HepG2 (cell line): ENCODE measurements around the gene CCDC54. TPM values are rescaled to one million over a fixed set of nuclear protein-coding genes. Genes with fewer than 3 reads are reported as not detected.

Experiments used
- ATAC-seq: fragments of 200-7000 bp; cut with Tn5 transposase; 3 replicates; pipeline ENCODE4 v1.9.1; 2020; ENCODE audit warnings: mild to moderate bottlenecking, moderate library complexity
- BruUV-seq: library from RNA; stranded (reverse); fragments of 400-500 nt; replicated peaks from 2 replicates; lab custom pipeline; 2021; lab: Mats Ljungman, UMichigan
- CTCF ChIA-PET: fragments of 300-600 bp; formaldehyde crosslinking; extraction: SDS; loops from one replicate; lab custom pipeline; 2021; ENCODE audit warnings: low total read pairs, inconsistent platforms, low intra/inter-chr PET ratio; lab: Yijun Ruan, JAX
- POLR2A ChIA-PET: fragments of 350-600 bp; sonication (Branson Sonifier 250); formaldehyde crosslinking; loops from one replicate; lab custom pipeline; 2020; ENCODE audit warnings: antibody characterized with exemption, inconsistent platforms; lab: Yijun Ruan, JAX
- DNase-seq: peaks from one replicate; pipeline ENCODE4 v3.0.0-alpha.2; 2015; ENCODE audit warnings: low spot score
- FAIRE-seq: peaks from 3 replicates; lab custom pipeline; 2011; peaks lifted over from hg19 to GRCh38; lab: Jason Lieb, UNC
- H2AFZ ChIP-seq: one replicate; pipeline ENCODE4 v1.6.1; 2011; ENCODE audit warnings: low read length, inconsistent platforms
- H3K27ac ChIP-seq: fragments of 300-600 bp; 3 replicates; pipeline ENCODE4 v1.8.0; 2011; ENCODE audit warnings: mixed run types, mild to moderate bottlenecking, mixed read lengths, low read length, inconsistent platforms; ENCODE audit not compliant: insufficient read depth; ENCODE audit errors: extremely low read length
- H3K27me3 ChIP-seq, 2 experiments: fragments of 200-600 bp in 1 of 2; 2 replicates in 1 of 2; 3 replicates in 1 of 2; pipeline versions ENCODE4 v1.6.0 to v1.8.0; 2011; ENCODE audit warnings: low read length in 2 of 2, mild to moderate bottlenecking in 2 of 2, moderate library complexity in 2 of 2, inconsistent platforms in 1 of 2; ENCODE audit not compliant: insufficient read depth in 2 of 2, control insufficient read depth in 1 of 2
- H3K36me3 ChIP-seq, 2 experiments: fragments of 200-600 bp in 1 of 2; replicated peaks in 1 of 2; 2 replicates in 1 of 2; 3 replicates in 1 of 2; pipeline versions ENCODE4 v1.5.1 to v1.8.0; 2011; ENCODE audit warnings: low read length in 2 of 2, inconsistent platforms in 1 of 2; ENCODE audit not compliant: insufficient read depth in 2 of 2, control insufficient read depth in 1 of 2
- H3K4me1 ChIP-seq: 2 replicates; pipeline ENCODE4 v1.5.1; 2012; ENCODE audit warnings: low read length, inconsistent platforms; ENCODE audit not compliant: insufficient read depth
- H3K4me2 ChIP-seq: 2 replicates; pipeline ENCODE4 v1.6.0; 2011; ENCODE audit warnings: low read depth, low read length, inconsistent platforms
- H3K4me3 ChIP-seq, 3 experiments: fragments of 200-600 bp in 1 of 3; sonication (generic), shearing (Covaris generic) in 1 of 3; replicated peaks in 1 of 3; 2 replicates each; pipeline ENCODE4 v1.5.1; 2011 to 2016; ENCODE audit warnings: low read length in 3 of 3, inconsistent platforms in 2 of 3, low read depth in 2 of 3, mild to moderate bottlenecking in 2 of 3, control low read depth in 1 of 3, mixed read lengths in 1 of 3; ENCODE audit not compliant: insufficient read depth in 1 of 3
- H3K79me2 ChIP-seq: one replicate; pipeline ENCODE4 v1.6.1; 2011; ENCODE audit warnings: low read length, inconsistent platforms; ENCODE audit not compliant: insufficient read depth
- H3K9ac ChIP-seq: 2 replicates; pipeline ENCODE4 v1.6.0; 2011; ENCODE audit warnings: mild to moderate bottlenecking, low read depth, low read length, inconsistent platforms; ENCODE audit not compliant: insufficient read depth
- H3K9me3 ChIP-seq: 2 replicates; pipeline ENCODE4 v1.5.1; 2012; ENCODE audit warnings: mild to moderate bottlenecking, low read length
- H4K20me1 ChIP-seq: 2 replicates; pipeline ENCODE4 v1.6.0; 2011; ENCODE audit warnings: inconsistent platforms, mild to moderate bottlenecking, low read length, moderate library complexity; ENCODE audit not compliant: insufficient read depth
- BRF2 ChIP-seq: sonication (generic); formaldehyde crosslinking; IDR thresholded peaks from 2 replicates; pipeline ENCODE4 v1.8.1; 2022; ENCODE audit warnings: mild to moderate bottlenecking, missing genetic modification reagents
- FOSL1 ChIP-seq: sonication (generic); formaldehyde crosslinking; IDR thresholded peaks from 2 replicates; pipeline ENCODE4 v1.9.0; 2021; ENCODE audit warnings: missing genetic modification reagents, borderline replicate concordance
- FOXO1 ChIP-seq: sonication (generic); formaldehyde crosslinking; IDR thresholded peaks from 2 replicates; pipeline ENCODE4 v1.4.0; 2020; ENCODE audit warnings: missing genetic modification reagents
- HNRNPLL ChIP-seq: fragments of 200-400 bp; formaldehyde crosslinking; IDR thresholded peaks from 2 replicates; pipeline ENCODE4 v1.6.1; 2017; ENCODE audit warnings: mild to moderate bottlenecking, low read depth, low read length; ENCODE audit not compliant: poor library complexity, severe bottlenecking
- MED1 ChIP-seq: sonication (generic); formaldehyde crosslinking; IDR thresholded peaks from 2 replicates; pipeline ENCODE4 v1.4.0; 2020; ENCODE audit warnings: missing genetic modification reagents
- SP4 ChIP-seq: sonication (generic); formaldehyde crosslinking; IDR thresholded peaks from 2 replicates; pipeline ENCODE4 v1.8.1; 2023; ENCODE audit warnings: mild to moderate bottlenecking, missing genetic modification reagents
- WGBS: methylation state at CpG from one replicate; pipeline ENCODE4 v1.1.6; 2017; ENCODE audit warnings: low lambda C conversion rate; 5-methylcytosine and 5-hydroxymethylcytosine counted together
- in situ Hi-C: cut with HindIII; loops from 2 replicates; pipeline ENCODE4 v1.10.0; 2017; ENCODE audit warnings: low pct_unique_long_range_greater_than_20kb; ENCODE audit not compliant: extremely low pct_ligation_motif_present
- intact Hi-C: fragments of 100-400 bp; cut with micrococcal nuclease; formaldehyde crosslinking; loops from one replicate; pipeline ENCODE4 v1.10.0; 2022; ENCODE audit not compliant: unreplicated experiment
- polyA plus RNA-seq, 8 experiments: library from polyadenylated mRNA; depleted of rRNA in 3 of 8; stranded (reverse) in 7 of 8; unstranded in 1 of 8; fragments of >200 nt; fragmentation: Illumina TruSeq in 4 of 8; extraction: Trizol in 4 of 8; gene quantifications; 2 replicates each; pipeline versions ENCODE4 v1.2.1 to v1.2.3, GENCODE V29; 2011 to 2016; ENCODE audit warnings: low read depth in 4 of 8, missing spikeins in 1 of 8, mixed read lengths in 1 of 8; ENCODE audit not compliant: insufficient read depth in 1 of 8
- total RNA-seq, 5 experiments: library from RNA; depleted of rRNA; stranded (reverse); fragments of >200 nt; fragmentation: Illumina TruSeq; extraction: Trizol; gene quantifications; 2 replicates each; pipeline ENCODE4 v1.2.3, GENCODE V29; 2016; ENCODE audit warnings: low read depth in 1 of 5
- TF ChIP-seq, protein P1 (sequence below): fragments of 450-650 bp; IDR thresholded peaks from 2 replicates; pipeline ENCODE4 v1.6.1; 2017

The CCDC54 gene
- total and polyA plus RNA-seq, 2 of the 13 experiments (the other 11 are each of a cell fraction or from before 2014, with no cell fraction given): not detected

DNA sequence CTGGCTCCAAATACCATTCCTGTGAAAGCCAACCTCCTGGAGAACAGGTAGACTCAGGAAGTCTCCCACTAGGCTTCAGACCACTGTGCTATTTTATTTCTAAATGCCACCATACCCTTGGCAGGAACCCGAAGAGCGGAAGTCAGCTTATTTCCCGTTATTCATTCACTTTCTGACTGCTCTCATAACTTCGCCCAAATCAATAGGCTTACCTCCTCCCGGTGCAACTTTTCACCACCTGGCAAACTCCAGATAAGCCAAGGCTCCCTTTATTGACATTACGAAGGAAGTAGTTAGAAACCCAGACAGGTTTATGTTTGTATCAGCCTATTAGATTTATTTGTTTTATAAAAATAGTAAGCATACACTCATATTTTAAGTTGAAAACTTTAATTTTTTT is 3.3 kb upstream of the CCDC54 start:
- Histone ChIP-seq H3K36me3 (no peaks in the 10 kb centered on the region), H2AFZ (no peak overlapping the region), H3K4me3 (no peak overlapping the region), H3K27me3 (no peaks in the 10 kb centered on the region), H3K27ac (no peak overlapping the region), H3K4me1 (no peaks in the 10 kb centered on the region), H3K9ac (no peak overlapping the region)
- WGBS: 16% methylated on average over 6 of the region's 6 CpGs
- in situ Hi-C loops (no loop called here), intact Hi-C loops (no loop called here)
- ATAC-seq: no peak
- CTCF ChIA-PET: no interaction called here
- TF ChIP-seq MED1 (CRISPR knock-in tag): no peak
- TF ChIP-seq BRF2 (CRISPR knock-in tag): no peak
- TF ChIP-seq FOSL1 (CRISPR knock-in tag): no peak
- TF ChIP-seq, protein P1, sequence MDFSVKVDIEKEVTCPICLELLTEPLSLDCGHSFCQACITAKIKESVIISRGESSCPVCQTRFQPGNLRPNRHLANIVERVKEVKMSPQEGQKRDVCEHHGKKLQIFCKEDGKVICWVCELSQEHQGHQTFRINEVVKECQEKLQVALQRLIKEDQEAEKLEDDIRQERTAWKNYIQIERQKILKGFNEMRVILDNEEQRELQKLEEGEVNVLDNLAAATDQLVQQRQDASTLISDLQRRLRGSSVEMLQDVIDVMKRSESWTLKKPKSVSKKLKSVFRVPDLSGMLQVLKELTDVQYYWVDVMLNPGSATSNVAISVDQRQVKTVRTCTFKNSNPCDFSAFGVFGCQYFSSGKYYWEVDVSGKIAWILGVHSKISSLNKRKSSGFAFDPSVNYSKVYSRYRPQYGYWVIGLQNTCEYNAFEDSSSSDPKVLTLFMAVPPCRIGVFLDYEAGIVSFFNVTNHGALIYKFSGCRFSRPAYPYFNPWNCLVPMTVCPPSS: no peak
- TF ChIP-seq HNRNPLL: no peak
- TF ChIP-seq FOXO1 (CRISPR knock-in tag): no peak
- TF ChIP-seq SP4: no peak
- TF ChIP-seq, all 625 proteins: peak for 0
- no TSS peak for BruUV-seq
- no peak overlapping the region for H3K4me2 ChIP-seq
- H4K20me1 ChIP-seq: no peaks in the 10 kb centered on the region
- FAIRE-seq (no peak), DNase-seq (no peak)
- H3K79me2 ChIP-seq: no peaks in the 10 kb centered on the region
- H3K9me3 ChIP-seq: no peaks in the 10 kb centered on the region
- POLR2A ChIA-PET: no interaction called here
